Kidney epithelial cell (primary cell): ENCODE results near the gene NFIB. TPM values are rescaled to one million over a fixed set of nuclear protein-coding genes. Genes with fewer than 3 reads are reported as not detected.

Experiments used
- DNase-seq: peaks from one replicate; pipeline ENCODE4 v3.0.0-alpha.2; 2010; ENCODE audit warnings: low read depth
- H3K27me3 ChIP-seq: 2 replicates; pipeline ENCODE4 v1.6.0; 2011; ENCODE audit warnings: low read length; ENCODE audit not compliant: control insufficient read depth, insufficient read depth
- H3K36me3 ChIP-seq: 2 replicates; pipeline ENCODE4 v1.5.1; 2011; ENCODE audit warnings: low read length; ENCODE audit not compliant: control insufficient read depth, insufficient read depth
- H3K4me3 ChIP-seq: 2 replicates; pipeline ENCODE4 v1.5.1; 2011; ENCODE audit warnings: low read depth, mild to moderate bottlenecking, control low read depth, low read length
- total RNA-seq: library from RNA; depleted of rRNA; stranded (reverse); fragments of >200 nt; gene quantifications from 2 replicates; pipeline ENCODE4 v1.2.3, GENCODE V29; 2015
- TF ChIP-seq, protein P1 (sequence below): IDR thresholded peaks from 2 replicates; pipeline ENCODE4 v1.5.1; 2011; ENCODE audit warnings: mild to moderate bottlenecking, moderate library complexity, low read length, control low read depth, inconsistent platforms; ENCODE audit not compliant: insufficient read depth, poor library complexity, severe bottlenecking

The NFIB gene
- total RNA-seq, 1 donor from 2014 or later = 3.3 TPM

DNA sequence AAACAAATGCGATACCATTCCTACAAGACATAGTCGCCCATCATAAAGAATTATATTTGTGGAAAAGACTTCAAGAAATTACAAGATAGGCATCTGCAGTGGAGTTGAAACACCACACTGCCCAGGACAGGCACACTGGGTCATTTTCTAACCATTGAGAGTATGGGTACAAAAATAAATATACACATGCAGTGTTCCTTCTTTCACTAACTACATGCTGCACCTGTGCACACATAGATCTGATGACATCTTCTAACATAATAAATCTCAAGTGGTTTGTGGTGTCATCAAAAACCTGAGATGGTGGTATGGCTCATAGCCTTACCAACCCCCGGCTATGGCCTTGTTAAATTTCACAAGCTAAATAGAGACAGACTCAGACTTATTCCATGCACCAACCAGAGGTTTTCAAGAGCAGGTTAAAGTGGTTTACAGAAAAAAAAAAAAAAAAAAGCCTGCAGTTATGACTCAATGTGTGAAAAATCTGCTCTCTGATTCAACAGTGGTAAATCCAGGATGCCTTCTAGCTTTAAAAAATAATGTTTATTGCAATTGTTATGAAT, 12.4 kb upstream of the NFIB start:
- Histone ChIP-seq H3K36me3 (no peaks in the 10 kb centered on the region), H3K27me3 (no peaks in the 10 kb centered on the region), H3K4me3 (no peak overlapping the region)
- no peak for DNase-seq
- TF ChIP-seq, protein P1, sequence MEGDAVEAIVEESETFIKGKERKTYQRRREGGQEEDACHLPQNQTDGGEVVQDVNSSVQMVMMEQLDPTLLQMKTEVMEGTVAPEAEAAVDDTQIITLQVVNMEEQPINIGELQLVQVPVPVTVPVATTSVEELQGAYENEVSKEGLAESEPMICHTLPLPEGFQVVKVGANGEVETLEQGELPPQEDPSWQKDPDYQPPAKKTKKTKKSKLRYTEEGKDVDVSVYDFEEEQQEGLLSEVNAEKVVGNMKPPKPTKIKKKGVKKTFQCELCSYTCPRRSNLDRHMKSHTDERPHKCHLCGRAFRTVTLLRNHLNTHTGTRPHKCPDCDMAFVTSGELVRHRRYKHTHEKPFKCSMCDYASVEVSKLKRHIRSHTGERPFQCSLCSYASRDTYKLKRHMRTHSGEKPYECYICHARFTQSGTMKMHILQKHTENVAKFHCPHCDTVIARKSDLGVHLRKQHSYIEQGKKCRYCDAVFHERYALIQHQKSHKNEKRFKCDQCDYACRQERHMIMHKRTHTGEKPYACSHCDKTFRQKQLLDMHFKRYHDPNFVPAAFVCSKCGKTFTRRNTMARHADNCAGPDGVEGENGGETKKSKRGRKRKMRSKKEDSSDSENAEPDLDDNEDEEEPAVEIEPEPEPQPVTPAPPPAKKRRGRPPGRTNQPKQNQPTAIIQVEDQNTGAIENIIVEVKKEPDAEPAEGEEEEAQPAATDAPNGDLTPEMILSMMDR = no peak

DNA sequence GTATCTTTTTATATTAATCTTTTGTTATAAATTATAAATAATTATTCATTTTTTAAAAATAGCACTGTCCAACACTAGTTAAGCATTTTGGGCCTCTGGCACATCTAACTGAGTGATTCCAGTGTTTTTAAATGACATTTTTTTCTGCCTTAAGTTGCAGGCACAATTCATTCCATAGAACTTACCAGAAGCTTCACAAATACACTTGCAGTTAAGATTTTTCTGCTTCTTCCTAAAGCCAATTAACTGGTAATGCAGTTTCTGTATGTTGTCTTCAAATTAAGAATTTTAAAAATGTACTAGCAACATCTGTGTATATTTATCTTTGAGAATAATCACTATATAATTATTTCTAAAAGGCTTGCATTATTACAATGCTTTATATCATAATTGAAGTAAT, 11.2 kb upstream of the NFIB start:
- DNase-seq = no peak
- Histone ChIP-seq H3K4me3 (no peak overlapping the region), H3K27me3 (no peaks in the 10 kb centered on the region), H3K36me3 (no peaks in the 10 kb centered on the region)
- TF ChIP-seq, protein P1 = no peak

DNA sequence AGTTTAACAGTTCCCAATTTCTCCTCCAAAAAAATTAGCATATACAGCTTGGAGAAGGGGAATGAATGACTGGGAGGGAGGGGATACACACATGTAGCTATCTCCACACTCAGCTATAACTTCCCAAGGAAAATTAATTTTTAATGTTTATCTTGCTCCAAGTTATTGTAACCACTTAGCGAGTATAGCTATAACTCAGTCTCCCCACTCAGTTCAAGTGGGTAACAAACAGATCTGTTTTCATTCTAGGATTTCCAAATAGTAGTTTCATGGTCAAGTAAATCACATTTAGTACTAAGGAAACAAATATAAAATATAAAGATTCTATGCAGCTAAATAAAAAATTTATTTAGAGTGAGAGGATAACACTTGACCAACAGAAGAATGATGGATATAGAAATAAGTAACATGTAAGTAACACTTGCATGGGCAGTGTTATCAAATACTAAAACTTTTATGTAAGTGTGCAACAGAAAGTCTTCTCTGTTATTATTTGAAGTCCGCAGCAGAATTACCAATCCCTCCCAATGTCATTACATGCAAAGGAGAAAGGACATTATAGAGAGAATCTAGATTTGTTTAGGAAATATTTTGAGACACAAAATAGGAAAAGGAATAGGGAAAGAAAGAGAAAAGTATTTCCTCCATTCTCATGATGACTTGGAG, 10.2 kb upstream of the NFIB start:
- no peak overlapping the region for H3K4me3 ChIP-seq
- TF ChIP-seq, protein P1 = no peak
- no peaks in the 10 kb centered on the region for H3K36me3 ChIP-seq
- H3K27me3 ChIP-seq = no peaks in the 10 kb centered on the region
- no peak for DNase-seq

DNA sequence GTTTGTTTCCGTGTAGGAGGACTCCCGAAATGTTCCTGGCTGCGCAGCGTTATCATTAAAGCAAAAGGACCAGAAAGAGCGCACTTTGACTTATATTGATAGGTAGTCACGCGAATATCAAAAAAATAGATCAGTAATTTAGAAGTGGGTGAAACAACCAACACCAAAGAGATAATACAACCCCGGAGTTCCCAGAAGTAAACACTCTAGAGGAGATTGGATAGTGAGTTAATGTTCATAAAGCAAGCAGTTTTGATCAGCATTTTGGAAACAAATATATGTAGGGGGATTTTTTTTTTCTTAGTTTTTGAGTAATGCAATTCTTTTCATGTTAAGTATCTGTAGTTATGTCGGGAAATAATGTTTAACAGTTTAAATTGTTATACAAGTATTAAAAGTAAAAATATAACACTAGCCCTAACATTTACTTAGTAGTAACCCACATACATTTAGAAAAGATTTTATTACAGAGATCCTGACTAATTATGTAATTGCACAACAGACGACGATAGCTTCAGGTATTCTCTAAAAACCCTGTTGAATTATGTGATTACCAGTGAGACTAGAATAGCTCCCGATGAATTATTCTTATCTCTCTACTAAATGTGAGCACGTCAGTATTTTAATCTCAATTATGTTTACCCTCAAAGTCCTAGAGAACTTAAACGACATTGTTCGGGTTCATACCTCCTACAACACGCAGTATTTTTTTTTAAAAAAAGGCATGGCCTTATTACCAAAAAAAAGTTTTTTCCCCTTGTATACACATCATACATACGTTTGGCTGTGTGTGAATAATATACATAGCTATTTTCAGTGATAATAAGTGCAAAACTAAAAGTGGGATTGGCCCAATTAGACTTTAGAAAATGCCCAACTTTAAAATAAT, 9.4 kb upstream of the NFIB start:
- TF ChIP-seq, protein P1 = no peak
- DNase-seq = no peak

DNA sequence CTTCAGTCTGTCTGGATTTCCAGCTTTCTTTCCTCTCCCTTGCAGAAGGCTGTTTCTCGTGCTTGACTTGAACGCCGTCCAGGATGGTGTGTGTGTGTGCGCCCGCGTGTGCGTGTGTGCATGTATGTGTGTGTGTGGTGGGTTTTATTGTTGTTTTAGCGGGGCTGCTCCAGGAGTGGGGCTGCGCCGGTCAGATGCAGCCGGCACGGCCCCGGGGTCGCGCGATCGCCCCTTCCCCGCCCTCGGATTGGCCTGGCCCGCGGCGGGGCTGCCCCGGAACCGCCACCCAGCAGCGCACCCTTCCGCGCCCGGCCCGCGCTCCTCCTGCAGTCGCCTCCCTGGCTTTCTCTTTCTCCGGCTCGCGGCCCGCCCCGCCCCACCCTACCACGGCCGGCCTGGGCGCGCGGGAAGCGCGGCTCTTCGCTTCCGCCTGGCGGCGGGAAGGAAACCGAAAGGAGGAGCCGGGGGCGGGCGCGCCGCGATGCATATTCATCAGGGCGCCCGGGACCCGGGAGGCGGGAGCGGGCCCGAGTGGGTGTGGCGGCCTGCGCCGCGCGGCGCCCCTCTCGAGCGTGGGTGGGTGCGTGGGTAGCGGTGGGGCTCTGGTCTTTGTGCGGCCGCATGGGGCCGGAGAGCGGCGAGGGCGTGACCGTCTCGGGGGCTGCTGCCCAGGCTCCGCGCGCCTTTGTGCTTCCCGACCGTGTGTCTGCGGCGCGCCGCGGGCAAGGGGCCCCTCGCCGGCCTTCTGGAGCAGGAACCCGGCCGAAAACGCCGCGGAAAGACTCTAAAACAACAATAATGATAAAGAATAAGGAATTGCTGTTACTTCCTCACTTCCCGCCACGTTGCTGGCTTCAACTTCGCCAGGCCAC, 8.5 kb upstream of the NFIB start:
- peak overlapping the region; percentile 72 for H3K4me3 ChIP-seq
- no peaks in the 10 kb centered on the region for H3K27me3 ChIP-seq
- TF ChIP-seq, protein P1 = peak; percentile 31
- DNase-seq = no peak
- no peaks in the 10 kb centered on the region for H3K36me3 ChIP-seq

More for the DNA sequence above, 9.4 kb upstream of the NFIB start:
- Histone ChIP-seq H3K27me3 (no peaks in the 10 kb centered on the region), H3K36me3 (no peaks in the 10 kb centered on the region), H3K4me3 (peak overlapping the region; percentile 72)
